OCI-LY3 (cell line): Measurements from ENCODE around the gene B4GALNT4.

Experiments
- CTCF ChIP-seq: fragments of 200-600, 300-600 bp; sonication (generic); IDR thresholded peaks from 2 replicates; pipeline ENCODE4 v1.5.1; 2014; ENCODE audit warnings: antibody characterized with exemption, low read length, low read depth
- EZH2phosphoT487 ChIP-seq: fragments of 200-600 bp; shearing (Covaris generic); IDR thresholded peaks from 2 replicates; pipeline ENCODE4 v1.6.1; 2018; ENCODE audit warnings: antibody characterized with exemption, mixed run types, low read depth

GRCh38 chr11:328012-328411 lies 41.3 kb upstream of the B4GALNT4 start:
- TF ChIP-seq CTCF (no peak), EZH2phosphoT487 (no peak)
